HG03066 (cell line): ENCODE results near the gene GPNMB.
A peak's percentile ranks its signal among the peaks of the same experiment; 100 is the strongest.

ENCODE experiments used
- ATAC-seq: cut with Tn5 transposase; IDR thresholded peaks from one replicate; pipeline ENCODE4 v1.9.1; 2021; ENCODE audit warnings: low read depth; ENCODE audit not compliant: unreplicated experiment

GPNMB gene

GRCh38 chr7:23228412-23228811 lies 18.2 kb upstream of the GPNMB start:
- ATAC-seq, result no peak

- no peak for ATAC-seq
Measured at GRCh38 chr7:23230641-23231101, 15.9 kb upstream of the GPNMB start.

- ATAC-seq, result no peak
Measured at GRCh38 chr7:23232966-23233365, 13.6 kb upstream of the GPNMB start.

GRCh38 chr7:23234569-23235296 lies 11.8 kb upstream of the GPNMB start:
- ATAC-seq, result peak; percentile 96

- ATAC-seq, result no peak
Measured at GRCh38 chr7:23235813-23236221, 10.8 kb upstream of the GPNMB start.

- no peak for ATAC-seq
Measured at GRCh38 chr7:23237000-23237399, 9.6 kb upstream of the GPNMB start.

GRCh38 chr7:23238983-23239652 lies 7.5 kb upstream of the GPNMB start:
- ATAC-seq, result no peak

GRCh38 chr7:23239698-23240097 lies 6.9 kb upstream of the GPNMB start:
- ATAC-seq, result no peak

- ATAC-seq, result no peak
Measured at GRCh38 chr7:23242321-23242720, 4.3 kb upstream of the GPNMB start.

GRCh38 chr7:23242935-23243334 lies 3.6 kb upstream of the GPNMB start:
- no peak for ATAC-seq

- ATAC-seq, result no peak
Measured at GRCh38 chr7:23247046-23247602, 549 bp downstream of the GPNMB start.

- no peak for ATAC-seq
Measured at GRCh38 chr7:23247603-23248335, 1.2 kb downstream of the GPNMB start.

- no peak for ATAC-seq
Measured at GRCh38 chr7:23249486-23249885, 2.9 kb downstream of the GPNMB start.

- no peak for ATAC-seq
Measured at GRCh38 chr7:23254051-23254681, 7.6 kb downstream of the GPNMB start.

GRCh38 chr7:23256731-23257130 lies 10.2 kb downstream of the GPNMB start:
- no peak for ATAC-seq

GRCh38 chr7:23260371-23260770 lies 13.8 kb downstream of the GPNMB start:
- no peak for ATAC-seq

- peak; percentile 89 for ATAC-seq
Measured at GRCh38 chr7:23261843-23262452, 15.4 kb downstream of the GPNMB start.

- no peak for ATAC-seq
Measured at GRCh38 chr7:23264916-23265458, 18.4 kb downstream of the GPNMB start.

GRCh38 chr7:23266918-23267317 lies 20.3 kb downstream of the GPNMB start:
- no peak for ATAC-seq

GRCh38 chr7:23267357-23267756 lies 20.8 kb downstream of the GPNMB start:
- ATAC-seq, result no peak
